Superior temporal gyrus (tissue), 1 donor: ENCODE data around the gene RASA3.
A peak's percentile ranks its signal among the peaks of the same experiment; 100 is the strongest.

ENCODE experiments used
- DNase-seq: peaks from one replicate; pipeline ENCODE4 v3.0.0-alpha.2; 2016; ENCODE audit errors: extremely low spot score

The RASA3 gene

GRCh38 chr13:114007566-114007965 lies 124.9 kb downstream of the RASA3 start:
- no peak for DNase-seq

GRCh38 chr13:114005206-114005724 lies 127.2 kb downstream of the RASA3 start:
- DNase-seq, result no peak

GRCh38 chr13:114004420-114005205 lies 127.8 kb downstream of the RASA3 start:
- no peak for DNase-seq

GRCh38 chr13:114002771-114003321 lies 129.6 kb downstream of the RASA3 start:
- DNase-seq, result no peak

GRCh38 chr13:114002009-114002544 lies 130.3 kb downstream of the RASA3 start:
- no peak for DNase-seq

- DNase-seq, result no peak
Observed at GRCh38 chr13:114001331-114002008, 131.0 kb downstream of the RASA3 start.

- DNase-seq, result no peak
Observed at GRCh38 chr13:114000151-114001040, 132.0 kb downstream of the RASA3 start.

GRCh38 chr13:113999618-113999910 lies 132.9 kb downstream of the RASA3 start:
- no peak for DNase-seq

- no peak for DNase-seq
Observed at GRCh38 chr13:113998781-113999617, 133.4 kb downstream of the RASA3 start.

- no peak for DNase-seq
Observed at GRCh38 chr13:113997845-113998751, 134.3 kb downstream of the RASA3 start.

GRCh38 chr13:113996912-113997745 lies 135.3 kb downstream of the RASA3 start:
- DNase-seq, result no peak

- DNase-seq, result no peak
Observed at GRCh38 chr13:113996081-113996911, 136.1 kb downstream of the RASA3 start.

- no peak for DNase-seq
Observed at GRCh38 chr13:113995051-113995601, 137.3 kb downstream of the RASA3 start.

GRCh38 chr13:113992276-113993005 lies 140.0 kb downstream of the RASA3 start:
- DNase-seq, result no peak

GRCh38 chr13:113991676-113992179 lies 140.7 kb downstream of the RASA3 start:
- DNase-seq, result no peak

GRCh38 chr13:113991191-113991669 lies 141.2 kb downstream of the RASA3 start:
- peak; percentile 24 for DNase-seq
